COLO668 (cell line): ENCODE data around the gene P3H2.

Experiments used
- DNase-seq: peaks from one replicate; lab custom pipeline; 2025; ENCODE audit not compliant: unreplicated experiment; lab: John Stamatoyannopoulos, UW

P3H2 gene

GRCh38 chr3:190019844-190020243 lies 100.9 kb downstream of the P3H2 start:
- DNase-seq: no peak

GRCh38 chr3:190019006-190019405 lies 101.7 kb downstream of the P3H2 start:
- no peak for DNase-seq

GRCh38 chr3:190018460-190018859 lies 102.2 kb downstream of the P3H2 start:
- DNase-seq: no peak

GRCh38 chr3:190017521-190018288 lies 103.0 kb downstream of the P3H2 start:
- no peak for DNase-seq

- DNase-seq: no peak
Observed at GRCh38 chr3:190016966-190017365, 103.7 kb downstream of the P3H2 start.

GRCh38 chr3:190014940-190015339 lies 105.8 kb downstream of the P3H2 start:
- no peak for DNase-seq

GRCh38 chr3:190013943-190014924 lies 106.5 kb downstream of the P3H2 start:
- no peak for DNase-seq

- no peak for DNase-seq
Observed at GRCh38 chr3:190012784-190013183, 107.9 kb downstream of the P3H2 start.

GRCh38 chr3:190012314-190012782 lies 108.3 kb downstream of the P3H2 start:
- no peak for DNase-seq

GRCh38 chr3:190010486-190010885 lies 110.2 kb downstream of the P3H2 start:
- DNase-seq: no peak

GRCh38 chr3:190009614-190010013 lies 111.1 kb downstream of the P3H2 start:
- no peak for DNase-seq

GRCh38 chr3:190008432-190008831 lies 112.3 kb downstream of the P3H2 start:
- DNase-seq: no peak

- DNase-seq: no peak
Observed at GRCh38 chr3:190005343-190006113, 115.2 kb downstream of the P3H2 start.

- no peak for DNase-seq
Observed at GRCh38 chr3:190004656-190005055, 116.0 kb downstream of the P3H2 start.

GRCh38 chr3:190003681-190004123 lies 117.0 kb downstream of the P3H2 start:
- no peak for DNase-seq

GRCh38 chr3:190003068-190003467 lies 117.6 kb downstream of the P3H2 start:
- no peak for DNase-seq

GRCh38 chr3:190001426-190001825 lies 119.3 kb downstream of the P3H2 start:
- DNase-seq: no peak

- DNase-seq: no peak
Observed at GRCh38 chr3:190000861-190001196, 119.9 kb downstream of the P3H2 start.

GRCh38 chr3:190000187-190000860 lies 120.4 kb downstream of the P3H2 start:
- DNase-seq: no peak

GRCh38 chr3:189999718-190000117 lies 121.0 kb downstream of the P3H2 start:
- no peak for DNase-seq

- DNase-seq: no peak
Observed at GRCh38 chr3:189995129-189995528, 125.6 kb downstream of the P3H2 start.
